ENCODE measurements around the gene TOMM22.
"Not testable (repeated sequence)": the region's sequence is repeated elsewhere in the genome, so short reads cannot be mapped to it uniquely, and the experiment has no call there.

The TOMM22 gene

GRCh38 chr22:38638728-38639127 is 43.0 kb upstream of the TOMM22 start:
- Histone ChIP-seq H3K9me2 (replicated peaks; ENCODE audit: low read depth, low read length) (no peaks in the 10 kb centered on the region), H4K20me1 (ENCODE audit: insufficient read depth, low read length, poor library complexity, severe bottlenecking) (no peaks in the 10 kb centered on the region), H3K9ac (ENCODE audit: low read depth, low read length, poor library complexity, severe bottlenecking) (no peak overlapping the region), H3K79me2 (ENCODE audit: insufficient read depth, low read length) (no peaks in the 10 kb centered on the region), H3K4me1 (ENCODE audit: insufficient read depth, low read length, poor library complexity, severe bottlenecking) (peaks cover 4% of the 10 kb centered on the region), H2AFZ (ENCODE audit: low read length) (no peak overlapping the region), H3K27me3 (ENCODE audit: insufficient read depth, low read length, poor library complexity, severe bottlenecking) (no peaks in the 10 kb centered on the region), H3K4me2 (ENCODE audit: low read depth, low read length, poor library complexity, severe bottlenecking) (no peak overlapping the region), H3F3A (ENCODE audit: low read depth) (no peaks in the 10 kb centered on the region), H3K9me3 (ENCODE audit: insufficient read depth, low read depth, low read length) (no peaks in the 10 kb centered on the region), H3K36me3 (ENCODE audit: insufficient read depth, low read length) (no peaks in the 10 kb centered on the region), H3K4me3 (ENCODE audit: low read length, poor library complexity, severe bottlenecking) (no peak overlapping the region)
- TF ChIP-seq CTCF (conservative IDR thresholded peaks at IDR 0.05; ENCODE audit: low read length): no peak
- TF ChIP-seq EZH2phosphoT487 (IDR thresholded peaks at IDR 0.05; ENCODE audit: borderline replicate concordance): no peak

GRCh38 chr22:38641476-38642040 is 40.2 kb upstream of the TOMM22 start:
- Histone ChIP-seq H3K79me2 (ENCODE audit: insufficient read depth, low read length) (no peaks in the 10 kb centered on the region), H3K9me3 (ENCODE audit: insufficient read depth, low read depth, low read length) (no peaks in the 10 kb centered on the region)
- no peak for TF ChIP-seq CTCF (conservative IDR thresholded peaks at IDR 0.05; ENCODE audit: low read length)
- no peak for TF ChIP-seq EZH2phosphoT487 (IDR thresholded peaks at IDR 0.05; ENCODE audit: borderline replicate concordance)

GRCh38 chr22:38644245-38644644 is 37.5 kb upstream of the TOMM22 start:
- H3K9me2 ChIP-seq (replicated peaks; ENCODE audit: low read depth, low read length); H4K20me1 ChIP-seq (ENCODE audit: insufficient read depth, low read length, poor library complexity, severe bottlenecking); H3K4me1 ChIP-seq (ENCODE audit: insufficient read depth, low read length, poor library complexity, severe bottlenecking); H3K36me3 ChIP-seq (ENCODE audit: insufficient read depth, low read length); H3F3A ChIP-seq (ENCODE audit: low read depth); H3K4me3 ChIP-seq (ENCODE audit: low read length, poor library complexity, severe bottlenecking); H3K27me3 ChIP-seq (ENCODE audit: insufficient read depth, low read length, poor library complexity, severe bottlenecking); H3K79me2 ChIP-seq (ENCODE audit: insufficient read depth, low read length); H2AFZ ChIP-seq (ENCODE audit: low read length); H3K4me2 ChIP-seq (ENCODE audit: low read depth, low read length, poor library complexity, severe bottlenecking); H3K9ac ChIP-seq (ENCODE audit: low read depth, low read length, poor library complexity, severe bottlenecking); H3K9me3 ChIP-seq (ENCODE audit: insufficient read depth, low read depth, low read length): not testable (repeated sequence)

More at GRCh38 chr22:38641476-38642040, 40.2 kb upstream of the TOMM22 start:
- Histone ChIP-seq H3K4me3 (ENCODE audit: low read length, poor library complexity, severe bottlenecking) (no peak overlapping the region), H3K4me1 (ENCODE audit: insufficient read depth, low read length, poor library complexity, severe bottlenecking) (peaks cover 4% of the 10 kb centered on the region), H3K27me3 (ENCODE audit: insufficient read depth, low read length, poor library complexity, severe bottlenecking) (no peaks in the 10 kb centered on the region), H3K9ac (ENCODE audit: low read depth, low read length, poor library complexity, severe bottlenecking) (no peak overlapping the region), H3K36me3 (ENCODE audit: insufficient read depth, low read length) (no peaks in the 10 kb centered on the region), H3K4me2 (ENCODE audit: low read depth, low read length, poor library complexity, severe bottlenecking) (no peak overlapping the region), H2AFZ (ENCODE audit: low read length) (no peak overlapping the region), H3F3A (ENCODE audit: low read depth) (no peaks in the 10 kb centered on the region), H4K20me1 (ENCODE audit: insufficient read depth, low read length, poor library complexity, severe bottlenecking) (no peaks in the 10 kb centered on the region), H3K9me2 (replicated peaks; ENCODE audit: low read depth, low read length) (no peaks in the 10 kb centered on the region)

GRCh38 chr22:38645430-38645829 is 36.3 kb upstream of the TOMM22 start:
- Histone ChIP-seq H3K4me2 (ENCODE audit: low read depth, low read length, poor library complexity, severe bottlenecking) (no peak overlapping the region), H3K9me3 (ENCODE audit: insufficient read depth, low read depth, low read length) (no peaks in the 10 kb centered on the region), H2AFZ (ENCODE audit: low read length) (no peak overlapping the region), H3K36me3 (ENCODE audit: insufficient read depth, low read length) (no peaks in the 10 kb centered on the region), H3K79me2 (ENCODE audit: insufficient read depth, low read length) (no peaks in the 10 kb centered on the region), H3K27me3 (ENCODE audit: insufficient read depth, low read length, poor library complexity, severe bottlenecking) (no peaks in the 10 kb centered on the region), H3K4me1 (ENCODE audit: insufficient read depth, low read length, poor library complexity, severe bottlenecking) (no peaks in the 10 kb centered on the region), H3K9ac (ENCODE audit: low read depth, low read length, poor library complexity, severe bottlenecking) (no peak overlapping the region), H3K9me2 (replicated peaks; ENCODE audit: low read depth, low read length) (no peaks in the 10 kb centered on the region), H3F3A (ENCODE audit: low read depth) (no peaks in the 10 kb centered on the region), H4K20me1 (ENCODE audit: insufficient read depth, low read length, poor library complexity, severe bottlenecking) (no peaks in the 10 kb centered on the region), H3K4me3 (ENCODE audit: low read length, poor library complexity, severe bottlenecking) (no peak overlapping the region)
- TF ChIP-seq CTCF (conservative IDR thresholded peaks at IDR 0.05; ENCODE audit: low read length) (no peak), EZH2phosphoT487 (IDR thresholded peaks at IDR 0.05; ENCODE audit: borderline replicate concordance) (no peak)

Data from Loucy (cell line).